GM12878 (cell line): ENCODE data around the gene NELFB. TPM values are rescaled to one million over a fixed set of nuclear protein-coding genes. Genes with fewer than 3 reads are reported as not detected.

Source experiments
- ATAC-seq: fragments of 200-7000 bp; cut with Tn5 transposase; 3 replicates; pipeline ENCODE4 v1.9.1; 2020; ENCODE audit warnings: mild to moderate bottlenecking, moderate library complexity
- BruUV-seq: library from RNA; stranded (reverse); fragments of 400-500 nt; replicated peaks from 2 replicates; lab custom pipeline; 2021; lab: Mats Ljungman, UMichigan
- CTCF ChIA-PET: fragments of 300-600 bp; sonication (Branson Sonifier 250); formaldehyde crosslinking; extraction: SDS; loops from one replicate; lab custom pipeline; 2021; ENCODE audit warnings: inconsistent platforms; lab: Yijun Ruan, JAX
- POLR2A ChIA-PET: fragments of 350-600 bp; formaldehyde crosslinking; extraction: SDS; loops from one replicate; lab custom pipeline; 2021; ENCODE audit warnings: inconsistent platforms; lab: Charles Lee
- RAD21 ChIA-PET: fragments of 300-600 bp; sonication (Branson Sonifier 250); formaldehyde crosslinking; loops from one replicate; lab custom pipeline; 2023; ENCODE audit warnings: antibody characterized with exemption; ENCODE audit not compliant: unreplicated experiment; lab: Charles Lee
- SMC1A ChIA-PET: fragments of 300-600 bp; sonication (Branson Sonifier 250); formaldehyde crosslinking; loops from one replicate; lab custom pipeline; 2023; ENCODE audit not compliant: unreplicated experiment, uncharacterized antibody; lab: Charles Lee
- DNase-seq: peaks from one replicate; pipeline ENCODE4 v3.0.0-alpha.2; 2011; ENCODE audit warnings: low read depth, low spot score
- FAIRE-seq: peaks from 3 replicates; lab custom pipeline; 2011; peaks lifted over from hg19 to GRCh38; lab: Jason Lieb, UNC
- H2AFZ ChIP-seq: 2 replicates; pipeline ENCODE4 v1.6.0; 2011; ENCODE audit warnings: low read depth, low read length, control low read depth; ENCODE audit not compliant: control insufficient read depth
- H3K27ac ChIP-seq: 2 replicates; pipeline ENCODE4 v1.5.1; 2011; ENCODE audit warnings: control low read depth; ENCODE audit not compliant: control insufficient read depth, insufficient read depth
- H3K27me3 ChIP-seq, 2 experiments: replicated peaks in 1 of 2; 2 replicates each; pipeline versions ENCODE4 v1.6.0 to v1.6.1; 2011; ENCODE audit warnings: low read length in 1 of 2; ENCODE audit not compliant: control insufficient read depth in 2 of 2, insufficient read depth in 2 of 2
- H3K36me3 ChIP-seq, 2 experiments: 2 replicates each; pipeline ENCODE4 v1.5.1; 2011; ENCODE audit warnings: low read length in 1 of 2; ENCODE audit not compliant: control insufficient read depth in 2 of 2, insufficient read depth in 2 of 2
- H3K4me1 ChIP-seq: 2 replicates; pipeline ENCODE4 v1.6.1; 2011; ENCODE audit warnings: mild to moderate bottlenecking, low read length, moderate library complexity, mixed read lengths; ENCODE audit not compliant: control insufficient read depth, insufficient read depth
- H3K4me2 ChIP-seq: 2 replicates; pipeline ENCODE4 v1.6.0; 2011; ENCODE audit warnings: control low read depth; ENCODE audit not compliant: control insufficient read depth, insufficient read depth
- H3K4me3 ChIP-seq: fragments of 200-600 bp; sonication (generic); 2 replicates; pipeline ENCODE4 v1.5.1; 2016
- H3K79me2 ChIP-seq: 2 replicates; pipeline ENCODE4 v1.6.0; 2011; ENCODE audit warnings: low read length; ENCODE audit not compliant: control insufficient read depth, insufficient read depth
- H3K9ac ChIP-seq: 2 replicates; pipeline ENCODE4 v1.8.0; 2011; ENCODE audit warnings: low read length, control low read depth, mixed read lengths; ENCODE audit not compliant: control insufficient read depth, insufficient read depth
- H3K9me3 ChIP-seq: replicated peaks from 3 replicates; pipeline ENCODE4 v1.5.1; 2011; ENCODE audit warnings: mild to moderate bottlenecking, low read length; ENCODE audit not compliant: control insufficient read depth, insufficient read depth
- H4K20me1 ChIP-seq: 2 replicates; pipeline ENCODE4 v1.6.0; 2011; ENCODE audit not compliant: control insufficient read depth, insufficient read depth
- HDAC6 ChIP-seq: fragments of 200-600 bp; sonication (generic); IDR thresholded peaks from one replicate; pipeline ENCODE4 v1.8.0; 2017; ENCODE audit warnings: antibody characterized with exemption; ENCODE audit not compliant: unreplicated experiment
- NFYB ChIP-seq: IDR thresholded peaks from 2 replicates; pipeline ENCODE4 v1.6.1; 2011; ENCODE audit warnings: low read depth, mild to moderate bottlenecking, low read length, improper control_type of control experiment, moderate library complexity; ENCODE audit not compliant: insufficient read depth
- POU2F2 ChIP-seq: IDR thresholded peaks from 3 replicates; pipeline ENCODE4 v1.6.1; 2011; ENCODE audit warnings: low read depth, mild to moderate bottlenecking, low read length, borderline replicate concordance
- SIX5 ChIP-seq: IDR thresholded peaks from 2 replicates; pipeline ENCODE4 v1.6.1; 2011; ENCODE audit warnings: mild to moderate bottlenecking, low read depth, low read length, moderate library complexity; ENCODE audit not compliant: severe bottlenecking
- WGBS: methylation state at CpG from one replicate; pipeline ENCODE4 v1.1.6; 2016; ENCODE audit warnings: low lambda C conversion rate; ENCODE audit not compliant: insufficient replicate concordance, insufficient coverage; ENCODE audit errors: missing lambda C conversion rate; 5-methylcytosine and 5-hydroxymethylcytosine counted together
- in situ Hi-C: fragments of 300-500 bp; cut with MboI; formaldehyde crosslinking; loops from 9 replicates; pipeline ENCODE4 v1.14.3; 2018; ENCODE audit warnings: mixed read lengths
- intact Hi-C: fragments of 100-400 bp; cut with micrococcal nuclease; formaldehyde crosslinking; loops from one replicate; pipeline ENCODE4 v1.14.2; 2022; ENCODE audit not compliant: unreplicated experiment
- polyA plus RNA-seq, 11 experiments: library from polyadenylated mRNA; depleted of rRNA in 4 of 11; unstranded in 6 of 11; stranded (reverse) in 5 of 11; fragments of >200 nt; fragmentation: Nextera tagmentation in 4 of 11; fragmentation: Illumina TruSeq in 1 of 11; extraction: Ambion mirVana in 4 of 11; extraction: Trizol in 1 of 11; gene quantifications; 1 replicate in 1 of 11; 2 replicates in 10 of 11; pipeline versions ENCODE4 v1.2.1 to v1.2.3, GENCODE V29; 2011 to 2016; ENCODE audit warnings: inconsistent platforms in 2 of 11, missing spikeins in 2 of 11, low read depth in 1 of 11
- total RNA-seq, 4 experiments: library from RNA; depleted of rRNA in 3 of 4; stranded (reverse); fragments of >200 nt in 3 of 4; fragmentation: Illumina TruSeq in 1 of 4; extraction: Trizol in 1 of 4; gene quantifications; 2 replicates each; pipeline versions ENCODE4 v1.2.1 to v1.2.3, GENCODE V29; 2013 to 2021
- TF ChIP-seq, protein P1 (sequence below): IDR thresholded peaks from 2 replicates; pipeline ENCODE4 v1.6.1; 2011; ENCODE audit warnings: low read depth, mild to moderate bottlenecking, low read length, moderate library complexity, borderline replicate concordance; ENCODE audit errors: extremely low read depth
- TF ChIP-seq, protein P2 (sequence below): fragments of 150-350 bp; IDR thresholded peaks from 2 replicates; pipeline ENCODE4 v1.6.1; 2014; ENCODE audit warnings: mild to moderate bottlenecking, low read depth, low read length

The NELFB gene
- total and polyA plus RNA-seq, 10 of the 15 experiments (the other 5 are each of a cell fraction or from before 2014, with no cell fraction given) = 0.19 to 63.4 (median 30.9) TPM

DNA sequence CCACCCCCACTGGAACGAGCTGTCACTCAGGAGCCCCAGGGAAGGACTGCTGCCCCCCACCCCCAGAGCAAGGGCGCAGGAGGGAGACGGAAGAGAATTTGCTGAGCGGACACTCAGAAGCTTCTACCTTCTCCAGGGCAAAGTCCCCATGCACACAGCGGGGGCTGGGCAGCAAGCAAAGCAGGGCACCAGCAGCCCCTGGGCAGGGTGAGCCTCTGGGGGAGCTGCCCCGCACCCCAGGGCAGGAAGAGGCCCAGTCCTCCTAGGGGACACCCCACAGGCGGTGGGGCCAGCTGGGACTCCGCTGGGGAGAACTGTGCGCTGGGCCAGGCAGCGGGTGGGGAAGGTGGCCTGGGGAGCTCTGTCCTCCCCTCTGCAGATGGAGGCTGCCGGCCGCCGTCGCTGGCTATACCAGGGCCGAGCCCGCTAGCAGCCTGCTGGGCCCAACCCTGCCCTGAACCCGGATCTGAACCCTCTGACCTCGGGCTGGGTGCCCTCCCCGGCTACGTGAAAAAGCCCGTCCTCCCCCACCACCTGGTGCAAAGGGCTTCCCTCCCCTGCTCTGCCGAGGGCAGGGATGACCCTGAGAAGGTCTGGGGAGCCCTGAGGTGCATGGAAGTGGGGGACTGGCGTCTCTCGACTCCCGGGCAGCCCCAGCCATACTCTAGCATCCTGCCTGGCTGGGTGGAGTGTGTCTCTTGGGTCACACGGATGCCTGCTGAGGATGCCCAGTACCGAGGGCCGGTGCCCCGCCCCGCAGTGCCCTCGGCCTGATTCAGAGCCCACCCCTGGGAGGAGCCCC, 25.0 kb upstream of the NELFB start:
- RAD21 ChIA-PET = interaction anchor here (0.8 kb wide), 1 partner anchor 41 kb away, joined by 3 read pairs; the partner anchor contains the start of genes ANAPC2 and SSNA1
- intact Hi-C loops = loop anchor here (10.0 kb wide), 1 partner anchor 185 kb away; the partner anchor contains the start of gene NPDC1
- FAIRE-seq = no peak
- Histone ChIP-seq H3K27me3 (no peaks in the 10 kb centered on the region), H2AFZ (no peak overlapping the region), H3K27ac (no peak overlapping the region), H3K4me1 (peaks cover 1% of the 10 kb centered on the region; the same call in 1 of the 2 replicates), H3K4me3 (no peak overlapping the region), H3K9me3 (no peaks in the 10 kb centered on the region), H3K9ac (no peak overlapping the region), H3K79me2 (no peaks in the 10 kb centered on the region), H3K36me3 (no peaks in the 10 kb centered on the region), H4K20me1 (no peaks in the 10 kb centered on the region), H3K4me2 (no peak overlapping the region)
- no peak for ATAC-seq
- CTCF ChIA-PET = interaction anchor here (1.2 kb wide), 1 partner anchor 110 kb away, joined by 4 read pairs; no protein-coding TSS in a partner anchor
- TF ChIP-seq, protein P1, sequence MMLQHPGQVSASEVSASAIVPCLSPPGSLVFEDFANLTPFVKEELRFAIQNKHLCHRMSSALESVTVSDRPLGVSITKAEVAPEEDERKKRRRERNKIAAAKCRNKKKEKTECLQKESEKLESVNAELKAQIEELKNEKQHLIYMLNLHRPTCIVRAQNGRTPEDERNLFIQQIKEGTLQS = no peak
- TF ChIP-seq HDAC6 = no peak
- no peak for TF ChIP-seq POU2F2
- no peak for TF ChIP-seq SIX5
- TF ChIP-seq NFYB = no peak
- TF ChIP-seq, protein P2, sequence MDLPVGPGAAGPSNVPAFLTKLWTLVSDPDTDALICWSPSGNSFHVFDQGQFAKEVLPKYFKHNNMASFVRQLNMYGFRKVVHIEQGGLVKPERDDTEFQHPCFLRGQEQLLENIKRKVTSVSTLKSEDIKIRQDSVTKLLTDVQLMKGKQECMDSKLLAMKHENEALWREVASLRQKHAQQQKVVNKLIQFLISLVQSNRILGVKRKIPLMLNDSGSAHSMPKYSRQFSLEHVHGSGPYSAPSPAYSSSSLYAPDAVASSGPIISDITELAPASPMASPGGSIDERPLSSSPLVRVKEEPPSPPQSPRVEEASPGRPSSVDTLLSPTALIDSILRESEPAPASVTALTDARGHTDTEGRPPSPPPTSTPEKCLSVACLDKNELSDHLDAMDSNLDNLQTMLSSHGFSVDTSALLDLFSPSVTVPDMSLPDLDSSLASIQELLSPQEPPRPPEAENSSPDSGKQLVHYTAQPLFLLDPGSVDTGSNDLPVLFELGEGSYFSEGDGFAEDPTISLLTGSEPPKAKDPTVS = no peak
- no peak for DNase-seq
- POLR2A ChIA-PET = interaction anchor here (0.8 to 1.2 kb wide), 2 partner anchors 10 to 41 kb away, joined by 3 read pairs; partner anchors contain the start of genes SSNA1 and TUBB4B
- BruUV-seq = no TSS peak
- 30% methylated on average over 31 of the region's 31 CpGs for WGBS
- SMC1A ChIA-PET = no interaction called here
- in situ Hi-C loops = loop anchor here (5.0 kb wide), 1 partner anchor 108 kb away; no protein-coding TSS in a partner anchor
